ENCODE data around the gene HID1.

Gene HID1

DNA sequence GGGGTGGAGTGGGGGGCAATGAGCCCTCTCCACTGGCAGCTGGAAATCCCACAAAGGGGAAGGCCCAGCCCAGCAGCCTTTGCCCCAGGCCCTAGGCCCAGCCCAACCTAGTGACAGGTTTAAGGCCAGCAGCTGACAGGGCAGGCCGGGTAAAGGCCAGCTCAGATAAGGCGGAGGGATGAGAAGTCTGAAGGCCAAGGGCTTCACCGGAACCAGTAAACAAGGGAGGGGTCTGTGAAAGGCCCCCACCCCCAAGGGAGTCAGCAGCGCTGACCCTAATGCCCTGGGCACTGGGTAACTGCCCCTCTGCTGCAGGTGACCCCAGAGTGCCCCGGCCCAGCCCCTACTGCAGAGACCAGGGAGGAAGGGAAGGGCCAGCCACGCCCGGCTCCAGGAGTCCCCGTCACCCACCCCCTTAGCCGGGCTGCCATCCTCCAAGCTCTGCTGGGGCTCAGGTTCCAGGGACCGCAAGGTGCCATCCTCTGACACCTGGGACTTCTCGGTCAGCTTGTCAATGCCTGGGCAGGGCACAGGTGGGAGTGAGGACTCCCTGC is 19.3 kb downstream of the HID1 start:
- H3K9ac ChIP-seq (ENCODE audit: low read depth, low read length) = no peak overlapping the region

DNA sequence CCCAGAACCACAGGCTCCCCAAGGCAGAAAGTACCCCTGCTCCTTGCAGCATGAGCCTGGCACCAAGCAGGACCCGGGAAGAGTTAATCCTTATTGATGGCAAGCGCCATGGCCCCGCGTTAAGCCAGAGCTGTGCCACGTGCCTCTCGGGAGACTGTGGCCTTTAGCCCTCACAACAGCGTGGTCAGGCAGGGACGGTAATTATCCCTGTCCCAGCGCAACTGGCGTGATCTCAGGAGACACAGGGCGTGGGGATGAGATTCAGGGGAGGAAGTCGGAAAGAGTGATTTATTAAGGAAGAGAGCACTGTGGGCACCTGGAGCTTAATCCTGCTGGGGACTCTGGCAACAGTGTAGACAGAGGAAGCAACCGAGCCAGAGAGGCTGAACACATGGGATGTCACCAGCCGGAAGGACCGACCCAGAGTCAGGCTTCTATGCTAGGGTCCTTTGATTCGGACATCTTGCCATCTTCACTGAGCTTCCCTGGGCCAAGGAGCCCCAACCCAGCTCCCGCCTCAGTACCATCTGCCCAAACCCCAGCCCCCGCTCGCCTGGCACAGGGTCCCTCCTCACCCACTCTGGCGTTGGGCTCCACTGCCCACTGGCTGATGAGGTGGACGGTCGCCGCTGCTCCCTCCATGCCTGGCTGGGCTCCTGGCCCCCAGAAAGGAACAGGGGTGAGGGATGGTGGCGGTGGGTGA is 20.0 kb downstream of the HID1 start:
- Histone ChIP-seq H3K9ac (ENCODE audit: low read depth, low read length) (no peak overlapping the region), H3K27me3 (ENCODE audit: control insufficient read depth, insufficient read depth, low read length) (peaks cover 54% of the 10 kb centered on the region), H3K36me3 (ENCODE audit: insufficient read depth, low read length) (no peaks in the 10 kb centered on the region), H3K9me3 (replicated peaks; ENCODE audit: low read length) (no peaks in the 10 kb centered on the region), H3K4me3 (ENCODE audit: low read length) (no peak overlapping the region), H3K4me1 (ENCODE audit: control insufficient read depth, insufficient read depth, low read length) (no peaks in the 10 kb centered on the region), H3K4me2 (ENCODE audit: low read length) (no peak overlapping the region)

More for the DNA sequence above, 19.3 kb downstream of the HID1 start:
- H3K4me3 ChIP-seq (ENCODE audit: low read length) = no peak overlapping the region
- no peaks in the 10 kb centered on the region for H3K4me1 ChIP-seq (ENCODE audit: control insufficient read depth, insufficient read depth, low read length)
- H3K27me3 ChIP-seq (ENCODE audit: control insufficient read depth, insufficient read depth, low read length) = peaks cover 48% of the 10 kb centered on the region
- H3K4me2 ChIP-seq (ENCODE audit: low read length) = no peak overlapping the region
- H3K36me3 ChIP-seq (ENCODE audit: insufficient read depth, low read length) = no peaks in the 10 kb centered on the region
- no peaks in the 10 kb centered on the region for H3K9me3 ChIP-seq (replicated peaks; ENCODE audit: low read length)

DNA sequence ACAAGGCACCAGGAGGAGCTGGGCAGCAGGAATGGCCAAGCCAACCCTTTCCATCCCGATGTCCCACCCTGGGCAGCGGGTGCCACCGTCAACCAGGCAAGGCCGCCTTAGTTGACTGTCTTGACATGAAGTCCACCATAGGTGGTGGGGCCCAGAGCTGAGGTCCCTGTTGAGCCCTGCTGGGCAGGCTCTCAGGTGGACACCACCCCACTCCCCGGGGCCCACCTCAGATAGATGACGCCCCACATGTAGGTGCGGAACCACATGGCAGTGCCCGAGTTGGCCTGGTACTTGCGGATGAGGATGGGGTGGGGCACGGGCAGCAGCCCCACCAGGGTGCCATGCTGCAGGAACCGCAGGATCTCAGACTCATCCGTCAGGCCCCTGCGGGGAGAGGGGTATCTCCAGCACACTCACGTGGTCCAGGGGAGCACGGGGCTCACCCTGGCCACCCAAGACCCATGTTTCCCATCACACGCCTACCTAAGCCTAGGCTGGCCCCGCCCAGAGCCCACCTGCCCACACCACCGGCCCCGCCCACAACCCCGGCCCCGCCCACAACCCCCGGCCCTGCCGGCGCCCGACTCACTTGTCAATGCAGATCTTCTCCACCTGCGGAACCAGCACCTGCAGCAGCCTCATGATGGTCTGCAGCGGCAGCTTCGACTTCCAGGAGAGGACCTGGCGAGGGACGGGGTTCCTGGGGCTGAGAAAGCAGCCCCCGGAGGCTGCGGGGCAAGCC is 20.7 kb downstream of the HID1 start:
- Histone ChIP-seq H3K9ac (ENCODE audit: low read depth, low read length) (no peak overlapping the region), H3K9me3 (replicated peaks; ENCODE audit: low read length) (no peaks in the 10 kb centered on the region), H3K4me1 (ENCODE audit: control insufficient read depth, insufficient read depth, low read length) (no peaks in the 10 kb centered on the region), H3K36me3 (ENCODE audit: insufficient read depth, low read length) (no peaks in the 10 kb centered on the region), H3K4me3 (ENCODE audit: low read length) (no peak overlapping the region), H3K4me2 (ENCODE audit: low read length) (no peak overlapping the region), H3K27me3 (ENCODE audit: control insufficient read depth, insufficient read depth, low read length) (peaks cover 61% of the 10 kb centered on the region)

DNA sequence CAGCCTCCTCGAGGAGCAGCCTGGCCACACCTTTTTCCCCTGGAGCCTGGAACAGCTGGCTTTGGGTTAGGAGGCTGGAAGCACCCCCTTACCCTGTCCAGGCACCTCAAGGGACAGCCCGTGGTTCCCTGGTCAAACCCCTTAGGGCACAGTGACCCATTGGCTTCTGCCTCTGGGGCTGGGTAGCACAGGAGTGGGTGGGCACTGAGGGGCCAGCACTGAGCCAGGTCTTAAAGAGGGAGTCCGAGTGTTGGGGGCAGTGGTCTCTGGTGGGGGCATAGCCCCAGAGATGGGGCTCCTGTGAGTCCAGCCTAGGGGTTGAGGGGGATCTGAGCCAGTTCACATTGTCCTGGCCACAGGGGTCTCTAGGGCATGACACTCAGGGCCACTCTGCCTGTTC is 21.5 kb downstream of the HID1 start:
- Histone ChIP-seq H3K9ac (ENCODE audit: low read depth, low read length) (no peak overlapping the region), H3K4me3 (ENCODE audit: low read length) (no peak overlapping the region), H3K36me3 (ENCODE audit: insufficient read depth, low read length) (no peaks in the 10 kb centered on the region), H3K4me2 (ENCODE audit: low read length) (no peak overlapping the region), H3K4me1 (ENCODE audit: control insufficient read depth, insufficient read depth, low read length) (no peaks in the 10 kb centered on the region), H3K9me3 (replicated peaks; ENCODE audit: low read length) (no peaks in the 10 kb centered on the region), H3K27me3 (ENCODE audit: control insufficient read depth, insufficient read depth, low read length) (peaks cover 67% of the 10 kb centered on the region)

DNA sequence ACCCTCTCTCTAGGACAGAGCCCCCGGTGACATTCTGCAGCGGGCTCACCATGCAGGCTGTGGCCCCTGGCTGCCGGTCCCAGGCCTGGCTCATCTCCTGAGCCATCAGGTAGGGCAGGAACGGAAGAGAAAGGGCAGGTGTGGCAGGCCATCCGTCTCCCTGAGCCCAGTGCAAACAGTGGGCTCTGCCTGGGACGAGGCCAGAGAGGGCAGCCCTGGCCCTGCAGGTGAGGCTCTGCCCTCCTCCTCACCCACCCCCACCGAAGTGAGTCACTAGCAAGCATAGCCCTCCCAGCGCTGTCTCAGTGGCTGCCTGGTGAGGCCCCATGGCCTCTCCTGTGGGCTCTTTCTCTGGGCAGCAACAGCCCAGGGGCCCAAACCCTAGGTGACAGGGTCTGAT is 22.4 kb downstream of the HID1 start:
- peaks cover 70% of the 10 kb centered on the region for H3K27me3 ChIP-seq (ENCODE audit: control insufficient read depth, insufficient read depth, low read length)
- H3K9ac ChIP-seq (ENCODE audit: low read depth, low read length) = no peak overlapping the region
- H3K4me2 ChIP-seq (ENCODE audit: low read length) = no peak overlapping the region
- no peaks in the 10 kb centered on the region for H3K9me3 ChIP-seq (replicated peaks; ENCODE audit: low read length)
- no peaks in the 10 kb centered on the region for H3K4me1 ChIP-seq (ENCODE audit: control insufficient read depth, insufficient read depth, low read length)
- H3K4me3 ChIP-seq (ENCODE audit: low read length) = no peak overlapping the region
- no peaks in the 10 kb centered on the region for H3K36me3 ChIP-seq (ENCODE audit: insufficient read depth, low read length)

DNA sequence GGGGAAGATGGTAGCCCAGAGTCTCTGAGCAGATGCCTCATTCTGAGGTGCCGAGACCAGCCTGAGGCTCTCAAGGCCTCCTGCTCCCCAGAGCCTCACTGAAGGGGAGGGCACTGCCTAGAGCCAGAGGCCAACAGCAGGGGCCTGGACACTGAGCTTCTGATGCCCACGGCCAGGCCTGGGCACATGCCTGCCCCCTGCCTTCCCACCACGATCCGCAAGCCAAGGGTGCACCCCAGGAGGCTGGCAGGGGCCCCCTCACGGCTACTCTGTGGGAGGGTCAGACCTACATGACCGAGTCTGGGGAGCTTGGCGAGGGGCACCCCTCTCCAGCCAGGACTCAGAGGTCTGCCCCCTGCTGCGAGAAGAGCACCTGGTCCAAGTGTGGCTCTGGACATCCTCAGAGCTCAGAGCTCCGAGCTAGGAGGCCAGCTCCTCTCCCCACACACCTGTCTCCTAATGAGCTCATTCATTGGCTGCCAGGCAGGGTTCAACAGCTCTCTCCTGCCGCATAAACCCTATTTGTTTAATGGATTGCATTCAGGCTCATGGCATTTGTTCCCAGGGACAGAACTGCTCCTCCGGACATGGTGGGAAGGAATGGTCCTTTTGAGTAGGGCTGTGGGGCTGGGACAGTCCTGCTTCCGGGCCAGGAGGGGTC is 23.0 kb downstream of the HID1 start:
- no peak overlapping the region for H3K4me3 ChIP-seq (ENCODE audit: low read length)
- H3K27me3 ChIP-seq (ENCODE audit: control insufficient read depth, insufficient read depth, low read length) = peaks cover 70% of the 10 kb centered on the region
- H3K4me1 ChIP-seq (ENCODE audit: control insufficient read depth, insufficient read depth, low read length) = no peaks in the 10 kb centered on the region
- H3K9ac ChIP-seq (ENCODE audit: low read depth, low read length) = no peak overlapping the region
- no peak overlapping the region for H3K4me2 ChIP-seq (ENCODE audit: low read length)
- no peaks in the 10 kb centered on the region for H3K36me3 ChIP-seq (ENCODE audit: insufficient read depth, low read length)
- no peaks in the 10 kb centered on the region for H3K9me3 ChIP-seq (replicated peaks; ENCODE audit: low read length)

DNA sequence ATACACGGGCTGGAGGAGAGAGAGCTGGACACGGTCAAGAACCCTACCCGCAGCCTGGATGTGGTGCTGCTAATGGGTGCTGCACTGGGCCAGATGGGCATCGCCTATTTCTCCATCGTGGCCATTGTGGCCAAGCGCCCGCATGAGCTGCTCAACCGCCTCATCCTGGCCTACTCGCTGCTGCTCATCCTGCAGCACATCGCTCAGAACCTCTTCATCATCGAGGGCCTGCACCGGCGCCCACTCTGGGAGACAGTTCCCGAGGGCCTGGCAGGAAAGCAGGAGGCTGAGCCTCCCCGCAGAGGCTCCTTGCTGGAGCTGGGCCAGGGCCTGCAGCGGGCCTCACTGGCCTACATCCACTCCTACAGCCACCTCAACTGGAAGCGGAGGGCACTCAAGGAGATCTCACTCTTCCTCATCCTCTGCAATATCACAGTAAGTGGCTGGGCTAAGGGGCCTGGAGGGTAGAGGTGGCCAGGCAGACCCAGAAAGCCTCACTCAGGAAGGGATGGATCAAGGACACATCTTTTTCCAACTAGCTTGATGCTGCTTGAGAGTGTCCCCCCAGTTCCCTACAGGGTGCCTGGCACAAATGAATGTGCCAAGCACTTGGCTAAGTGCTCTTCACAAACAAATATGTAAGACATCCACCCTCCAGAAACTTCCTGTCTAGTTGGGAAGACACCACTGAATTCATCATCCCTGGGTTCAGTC is 25.4 kb downstream of the HID1 start:
- Histone ChIP-seq H3K4me1 (ENCODE audit: control insufficient read depth, insufficient read depth, low read length) (no peaks in the 10 kb centered on the region), H3K9me3 (replicated peaks; ENCODE audit: low read length) (no peaks in the 10 kb centered on the region), H3K9ac (ENCODE audit: low read depth, low read length) (no peak overlapping the region), H3K27me3 (ENCODE audit: control insufficient read depth, insufficient read depth, low read length) (peaks cover 81% of the 10 kb centered on the region), H3K36me3 (ENCODE audit: insufficient read depth, low read length) (no peaks in the 10 kb centered on the region), H3K4me3 (ENCODE audit: low read length) (no peak overlapping the region), H3K4me2 (ENCODE audit: low read length) (no peak overlapping the region)

DNA sequence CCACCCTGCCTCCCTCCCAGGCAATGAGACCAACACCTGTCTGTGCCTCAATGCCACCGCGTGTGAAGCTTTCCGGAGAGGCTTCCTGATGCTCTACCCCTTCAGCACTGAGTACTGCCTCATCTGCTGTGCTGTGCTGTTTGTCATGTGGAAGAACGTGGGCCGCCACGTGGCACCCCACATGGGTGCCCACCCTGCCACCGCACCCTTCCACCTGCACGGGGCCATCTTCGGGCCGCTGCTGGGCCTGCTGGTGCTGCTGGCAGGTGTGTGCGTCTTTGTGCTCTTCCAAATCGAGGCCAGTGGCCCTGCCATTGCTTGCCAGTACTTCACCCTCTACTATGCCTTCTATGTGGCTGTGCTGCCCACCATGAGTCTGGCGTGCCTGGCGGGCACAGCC is 25.9 kb downstream of the HID1 start:
- Histone ChIP-seq H3K4me3 (ENCODE audit: low read length) (no peak overlapping the region), H3K4me2 (ENCODE audit: low read length) (no peak overlapping the region), H3K9me3 (replicated peaks; ENCODE audit: low read length) (no peaks in the 10 kb centered on the region), H3K36me3 (ENCODE audit: insufficient read depth, low read length) (no peaks in the 10 kb centered on the region), H3K4me1 (ENCODE audit: control insufficient read depth, insufficient read depth, low read length) (no peaks in the 10 kb centered on the region), H3K27me3 (ENCODE audit: control insufficient read depth, insufficient read depth, low read length) (peaks cover 83% of the 10 kb centered on the region), H3K9ac (ENCODE audit: low read depth, low read length) (no peak overlapping the region)

DNA sequence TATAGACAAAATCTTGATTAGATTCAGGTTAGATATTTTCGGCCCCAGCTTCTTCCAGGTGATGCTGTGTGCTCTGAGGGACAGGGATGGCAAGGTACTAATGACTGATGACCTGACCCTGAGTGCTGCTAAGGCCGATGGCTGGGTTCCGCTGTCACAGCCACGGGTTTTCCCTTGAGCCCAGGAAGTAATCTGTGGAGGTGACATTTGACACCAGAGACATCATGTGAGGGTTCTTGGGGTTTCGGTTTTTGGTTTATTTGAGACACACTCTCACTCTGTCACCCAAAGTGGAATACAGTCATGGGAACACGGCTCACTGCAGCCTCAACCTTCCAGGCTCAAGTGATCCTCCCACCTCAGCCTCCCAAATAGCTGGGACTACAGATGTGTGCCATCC is 27.0 kb downstream of the HID1 start:
- Histone ChIP-seq H3K4me2 (ENCODE audit: low read length) (no peak overlapping the region), H3K4me1 (ENCODE audit: control insufficient read depth, insufficient read depth, low read length) (no peaks in the 10 kb centered on the region), H3K9me3 (replicated peaks; ENCODE audit: low read length) (no peaks in the 10 kb centered on the region), H3K9ac (ENCODE audit: low read depth, low read length) (no peak overlapping the region), H3K27me3 (ENCODE audit: control insufficient read depth, insufficient read depth, low read length) (peaks cover 83% of the 10 kb centered on the region), H3K4me3 (ENCODE audit: low read length) (no peak overlapping the region), H3K36me3 (ENCODE audit: insufficient read depth, low read length) (no peaks in the 10 kb centered on the region)

DNA sequence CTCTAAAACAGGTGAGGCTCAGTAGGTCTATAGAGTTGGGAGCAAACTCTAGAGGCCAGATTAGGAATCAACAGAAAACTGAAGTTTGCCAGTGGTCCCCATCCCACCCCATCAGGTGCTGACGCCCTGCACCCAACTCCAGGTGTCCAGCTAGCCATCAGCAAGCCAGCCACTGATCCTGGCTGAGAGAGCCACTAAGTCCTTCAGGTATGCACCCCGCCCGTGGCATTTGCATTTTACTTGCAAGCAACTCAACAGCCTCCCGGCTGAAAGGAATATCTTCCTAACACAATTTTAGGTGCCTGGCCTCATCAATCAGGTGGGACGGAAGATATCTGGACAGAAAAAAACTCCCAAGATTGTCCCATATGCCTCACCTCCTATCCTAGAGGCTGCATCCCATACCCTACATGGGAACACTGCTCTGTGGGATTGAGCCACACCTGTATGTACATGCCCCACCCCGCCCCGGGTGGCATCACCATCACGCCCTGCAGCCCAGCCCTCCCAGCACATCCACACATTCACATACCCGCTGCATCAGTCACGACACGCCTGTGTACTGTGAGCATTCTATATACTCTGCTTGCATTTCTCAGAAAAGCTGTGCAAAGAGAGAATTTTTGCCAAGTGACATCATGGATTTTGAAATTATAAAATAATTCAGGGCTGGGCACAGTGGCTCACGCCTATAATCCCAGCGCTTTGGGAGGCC is 28.6 kb downstream of the HID1 start:
- Histone ChIP-seq H3K4me3 (ENCODE audit: low read length) (no peak overlapping the region), H3K36me3 (ENCODE audit: insufficient read depth, low read length) (no peaks in the 10 kb centered on the region), H3K4me2 (ENCODE audit: low read length) (no peak overlapping the region), H3K27me3 (ENCODE audit: control insufficient read depth, insufficient read depth, low read length) (peaks cover 77% of the 10 kb centered on the region), H3K9ac (ENCODE audit: low read depth, low read length) (no peak overlapping the region), H3K9me3 (replicated peaks; ENCODE audit: low read length) (no peaks in the 10 kb centered on the region), H3K4me1 (ENCODE audit: control insufficient read depth, insufficient read depth, low read length) (no peaks in the 10 kb centered on the region)
